DND-41 (cell line): ENCODE results near the gene RPS14.

ENCODE experiments used
- ATAC-seq: fragments of 200-7000 bp; cut with Tn5 transposase; 3 replicates; pipeline ENCODE4 v1.9.1; 2021; ENCODE audit warnings: low read depth; ENCODE audit not compliant: insufficient read depth
- DNase-seq: peaks from one replicate; pipeline ENCODE4 v3.0.0-alpha.2; 2020
- H2AFZ ChIP-seq: 2 replicates; pipeline ENCODE4 v1.6.0; 2012; ENCODE audit warnings: low read depth, low read length
- H3K27ac ChIP-seq: 2 replicates; pipeline ENCODE4 v1.5.1; 2012; ENCODE audit warnings: low read length, inconsistent platforms
- H3K27me3 ChIP-seq: fragments of 200-600 bp; sonication (generic); 2 replicates; pipeline ENCODE4 v1.6.0; 2012; ENCODE audit warnings: low read length, mild to moderate bottlenecking, inconsistent platforms; ENCODE audit not compliant: insufficient read depth, poor library complexity
- H3K36me3 ChIP-seq: 2 replicates; pipeline ENCODE4 v1.5.1; 2012; ENCODE audit warnings: low read length, inconsistent platforms; ENCODE audit not compliant: insufficient read depth
- H3K4me1 ChIP-seq: 2 replicates; pipeline ENCODE4 v1.5.1; 2012; ENCODE audit warnings: mild to moderate bottlenecking, low read length; ENCODE audit not compliant: insufficient read depth
- H3K4me2 ChIP-seq: 2 replicates; pipeline ENCODE4 v1.6.0; 2012; ENCODE audit warnings: mild to moderate bottlenecking, moderate library complexity, low read length, inconsistent platforms; ENCODE audit not compliant: insufficient read depth
- H3K4me3 ChIP-seq, 2 experiments: fragments of 200-600 bp in 1 of 2; shearing (Covaris generic) in 1 of 2; 2 replicates each; pipeline ENCODE4 v1.5.1; 2012 to 2016; ENCODE audit warnings: inconsistent platforms in 2 of 2, low read length in 2 of 2, mild to moderate bottlenecking in 2 of 2, low read depth in 1 of 2, moderate library complexity in 1 of 2
- H3K79me2 ChIP-seq: 2 replicates; pipeline ENCODE4 v1.6.0; 2012; ENCODE audit warnings: low read length, inconsistent platforms; ENCODE audit not compliant: insufficient read depth
- H3K9ac ChIP-seq: 2 replicates; pipeline ENCODE4 v1.6.0; 2012; ENCODE audit warnings: low read depth, mild to moderate bottlenecking, inconsistent platforms, low read length, moderate library complexity
- H3K9me3 ChIP-seq: 2 replicates; pipeline ENCODE4 v1.5.1; 2012; ENCODE audit warnings: low read length, moderate library complexity, mild to moderate bottlenecking, inconsistent platforms; ENCODE audit not compliant: insufficient read depth, severe bottlenecking
- H4K20me1 ChIP-seq: 2 replicates; pipeline ENCODE4 v1.6.0; 2012; ENCODE audit warnings: low read length; ENCODE audit not compliant: insufficient read depth
- EZH2 ChIP-seq: IDR thresholded peaks from 3 replicates; pipeline ENCODE4 v1.6.1; 2012; ENCODE audit warnings: borderline replicate concordance, low read depth, mild to moderate bottlenecking, moderate library complexity, low read length, inconsistent platforms; ENCODE audit not compliant: severe bottlenecking
- TF ChIP-seq, protein P1 (sequence below): IDR thresholded peaks from 2 replicates; pipeline ENCODE4 v1.5.1; 2012; ENCODE audit warnings: borderline replicate concordance, low read length, moderate library complexity, mild to moderate bottlenecking; ENCODE audit not compliant: poor library complexity, severe bottlenecking; ENCODE audit errors: extremely low read depth

The RPS14 gene

DNA sequence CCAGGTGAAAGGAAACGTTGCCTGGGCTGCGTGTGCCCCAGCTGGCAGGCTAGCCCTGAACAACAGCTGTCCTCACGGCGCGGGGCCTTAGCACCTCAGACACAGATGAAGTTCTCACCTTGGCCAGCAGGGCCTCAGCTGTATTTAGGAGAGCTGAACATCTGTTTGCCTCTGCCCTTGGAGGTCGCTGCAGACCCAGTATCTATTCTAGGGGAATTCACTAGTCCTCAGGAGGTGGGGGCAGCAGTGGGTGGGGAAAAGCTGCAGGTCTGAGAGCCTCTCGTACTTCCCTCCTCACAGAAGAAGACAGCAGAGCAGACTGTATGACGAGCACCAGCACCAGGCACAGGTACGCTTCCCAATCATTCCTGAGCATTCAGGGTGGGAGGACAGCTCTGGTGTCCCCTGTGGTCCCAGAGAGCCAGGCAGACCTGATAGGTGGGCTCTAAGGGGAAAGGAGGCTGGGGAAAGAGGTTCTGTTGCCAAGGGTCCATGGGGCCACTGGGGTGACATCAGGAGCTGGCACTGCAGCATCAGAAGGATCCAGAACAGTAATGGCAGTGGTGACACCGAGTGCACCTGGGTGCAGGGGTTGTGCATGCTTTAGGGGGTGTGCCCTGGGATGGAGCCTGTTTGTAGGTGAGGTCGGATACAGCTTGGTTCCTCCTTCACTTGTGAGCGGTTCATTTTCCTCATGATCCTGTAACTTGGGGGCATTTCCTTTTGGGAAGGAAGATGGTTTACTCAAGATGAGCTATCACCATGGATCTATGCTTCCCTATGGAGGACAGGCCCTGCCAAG lies 50.6 kb downstream of the RPS14 start:
- DNase-seq (no peak), ATAC-seq (peak; percentile 51; the same call in 1 of the 3 replicates)
- Histone ChIP-seq H3K4me3 (no peak overlapping the region), H3K9me3 (no peaks in the 10 kb centered on the region), H3K36me3 (peaks cover 76% of the 10 kb centered on the region), H3K9ac (no peak overlapping the region), H3K27me3 (no peaks in the 10 kb centered on the region), H2AFZ (no peak overlapping the region), H3K4me2 (no peak overlapping the region), H3K27ac (no peak overlapping the region), H3K79me2 (no peaks in the 10 kb centered on the region), H3K4me1 (no peaks in the 10 kb centered on the region), H4K20me1 (no peaks in the 10 kb centered on the region; the same call in 1 of the 2 replicates)
- TF ChIP-seq EZH2, result no peak
- TF ChIP-seq, protein P1, sequence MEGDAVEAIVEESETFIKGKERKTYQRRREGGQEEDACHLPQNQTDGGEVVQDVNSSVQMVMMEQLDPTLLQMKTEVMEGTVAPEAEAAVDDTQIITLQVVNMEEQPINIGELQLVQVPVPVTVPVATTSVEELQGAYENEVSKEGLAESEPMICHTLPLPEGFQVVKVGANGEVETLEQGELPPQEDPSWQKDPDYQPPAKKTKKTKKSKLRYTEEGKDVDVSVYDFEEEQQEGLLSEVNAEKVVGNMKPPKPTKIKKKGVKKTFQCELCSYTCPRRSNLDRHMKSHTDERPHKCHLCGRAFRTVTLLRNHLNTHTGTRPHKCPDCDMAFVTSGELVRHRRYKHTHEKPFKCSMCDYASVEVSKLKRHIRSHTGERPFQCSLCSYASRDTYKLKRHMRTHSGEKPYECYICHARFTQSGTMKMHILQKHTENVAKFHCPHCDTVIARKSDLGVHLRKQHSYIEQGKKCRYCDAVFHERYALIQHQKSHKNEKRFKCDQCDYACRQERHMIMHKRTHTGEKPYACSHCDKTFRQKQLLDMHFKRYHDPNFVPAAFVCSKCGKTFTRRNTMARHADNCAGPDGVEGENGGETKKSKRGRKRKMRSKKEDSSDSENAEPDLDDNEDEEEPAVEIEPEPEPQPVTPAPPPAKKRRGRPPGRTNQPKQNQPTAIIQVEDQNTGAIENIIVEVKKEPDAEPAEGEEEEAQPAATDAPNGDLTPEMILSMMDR, result peak; percentile 42

DNA sequence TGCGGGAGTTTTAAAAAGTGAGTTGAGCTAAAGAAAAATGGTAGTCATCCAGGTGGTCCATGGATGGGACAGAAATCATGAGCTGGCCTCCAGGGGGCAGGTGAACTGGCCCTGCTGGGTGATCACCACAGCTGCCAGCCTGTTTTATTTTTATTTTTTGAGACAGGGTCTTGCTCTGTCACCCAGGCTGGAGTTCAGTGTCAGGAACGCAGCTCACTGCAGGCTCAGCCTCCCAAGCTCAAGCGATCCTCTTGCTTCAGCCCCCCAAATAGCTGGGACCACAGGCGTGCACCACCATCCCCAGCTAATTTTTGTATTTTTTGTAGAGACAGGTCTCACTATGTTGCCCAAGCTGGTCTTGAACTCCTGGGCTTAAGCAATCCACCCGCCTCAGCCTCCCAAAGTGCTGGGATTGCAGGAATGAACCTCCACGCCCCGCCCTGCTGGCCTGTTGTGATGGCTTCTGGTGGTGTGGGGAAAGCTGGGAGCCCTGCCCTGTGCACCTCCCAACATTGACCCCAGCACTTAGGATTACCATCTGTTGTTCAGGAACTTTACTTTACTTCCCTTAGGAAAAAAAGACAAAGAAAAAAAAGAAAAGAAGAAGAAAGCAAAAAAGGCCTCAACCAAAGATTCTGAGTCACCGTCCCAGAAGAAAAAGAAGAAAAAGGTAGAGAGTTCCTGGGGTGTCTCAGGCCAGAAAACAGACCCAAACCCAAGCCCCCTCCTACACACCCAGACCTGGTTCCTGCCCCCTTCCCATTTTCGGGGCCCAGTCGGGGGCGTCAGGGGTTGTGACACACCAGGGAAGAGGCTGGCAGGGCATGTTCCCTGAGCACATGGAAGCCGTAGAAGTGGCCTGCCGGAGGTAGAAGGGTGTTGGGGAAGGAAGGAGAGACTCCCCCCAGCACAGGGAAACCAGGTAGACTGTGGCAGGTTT lies 51.5 kb downstream of the RPS14 start:
- TF ChIP-seq, protein P1, result no peak
- no peak for TF ChIP-seq EZH2
- H3K4me3 ChIP-seq, result no peak overlapping the region
- DNase-seq, result no peak
- no peak overlapping the region for H2AFZ ChIP-seq
- no peaks in the 10 kb centered on the region; the same call in 1 of the 2 replicates for H4K20me1 ChIP-seq
- peaks cover 84% of the 10 kb centered on the region for H3K36me3 ChIP-seq
- no peak overlapping the region for H3K4me2 ChIP-seq
- no peaks in the 10 kb centered on the region for H3K79me2 ChIP-seq
- no peaks in the 10 kb centered on the region for H3K4me1 ChIP-seq
- H3K27me3 ChIP-seq, result no peaks in the 10 kb centered on the region
- H3K27ac ChIP-seq, result no peak overlapping the region
- ATAC-seq, result no peak
- no peaks in the 10 kb centered on the region for H3K9me3 ChIP-seq
- H3K9ac ChIP-seq, result no peak overlapping the region

GRCh38 chr5:150397146-150397781 lies 52.3 kb downstream of the RPS14 start:
- Histone ChIP-seq H2AFZ (no peak overlapping the region), H3K4me2 (no peak overlapping the region), H3K79me2 (no peaks in the 10 kb centered on the region), H3K27me3 (no peaks in the 10 kb centered on the region), H3K4me3 (no peak overlapping the region), H3K9ac (no peak overlapping the region), H3K27ac (no peak overlapping the region), H3K4me1 (no peaks in the 10 kb centered on the region), H3K36me3 (peaks cover 84% of the 10 kb centered on the region), H3K9me3 (no peaks in the 10 kb centered on the region), H4K20me1 (no peaks in the 10 kb centered on the region; the same call in 1 of the 2 replicates)
- DNase-seq (no peak), ATAC-seq (no peak)
- TF ChIP-seq, protein P1, result no peak
- TF ChIP-seq EZH2, result no peak
